Suppressor macrophage treated with lipopolysaccharide for 1 hour (primary cell): Measurements from ENCODE around the gene SLC4A11.
"Not testable (repeated sequence)": the region's sequence is repeated elsewhere in the genome, so short reads cannot be mapped to it uniquely, and the experiment has no call there.

Experiments used
- DNase-seq, 3 donors: peaks; one replicate each; pipeline ENCODE4 v3.0.0-alpha.2; 2020 to 2022

The SLC4A11 gene

DNA sequence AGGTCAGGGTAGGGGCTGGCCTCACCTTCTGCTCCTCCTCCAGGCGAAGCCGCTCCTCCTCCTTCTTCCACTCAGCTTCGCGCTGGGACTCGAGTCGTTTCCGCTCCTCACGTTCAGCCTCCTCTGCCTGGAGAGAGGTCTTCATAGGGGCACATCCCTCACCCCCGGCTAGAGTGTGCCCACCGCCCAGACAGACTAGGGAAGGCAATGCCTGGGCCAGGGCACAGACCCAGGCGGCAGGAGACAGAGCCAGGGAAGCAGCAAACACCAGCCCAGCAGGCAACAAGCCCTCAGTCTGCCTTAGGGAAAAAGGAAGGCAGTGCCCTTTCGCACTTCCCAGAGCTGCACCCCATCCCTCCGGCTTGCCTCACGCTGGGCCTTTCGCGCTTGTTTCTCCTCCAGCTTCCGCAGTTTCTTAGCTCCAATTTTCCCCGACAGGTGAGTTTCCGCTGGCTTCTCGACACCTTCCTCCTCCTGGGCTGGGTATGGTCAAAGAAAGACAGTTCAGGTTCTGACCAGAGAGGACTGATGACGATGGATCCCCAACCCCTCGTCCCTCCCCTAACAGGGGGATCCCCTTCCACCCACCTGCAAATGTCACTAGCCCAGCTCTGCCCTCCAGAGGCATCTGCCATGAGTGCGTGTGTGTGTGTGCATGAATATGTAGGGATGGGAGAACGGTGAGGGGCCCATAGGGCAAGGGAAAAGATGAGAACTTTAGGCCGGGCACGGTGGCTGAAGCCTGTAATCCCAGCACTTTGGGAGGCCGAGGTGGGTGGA lies 38.8 kb downstream of the SLC4A11 start:
- DNase-seq = no peak

- no peak for DNase-seq
Measured at GRCh38 chr20:3199206-3199605, 39.8 kb downstream of the SLC4A11 start.

DNA sequence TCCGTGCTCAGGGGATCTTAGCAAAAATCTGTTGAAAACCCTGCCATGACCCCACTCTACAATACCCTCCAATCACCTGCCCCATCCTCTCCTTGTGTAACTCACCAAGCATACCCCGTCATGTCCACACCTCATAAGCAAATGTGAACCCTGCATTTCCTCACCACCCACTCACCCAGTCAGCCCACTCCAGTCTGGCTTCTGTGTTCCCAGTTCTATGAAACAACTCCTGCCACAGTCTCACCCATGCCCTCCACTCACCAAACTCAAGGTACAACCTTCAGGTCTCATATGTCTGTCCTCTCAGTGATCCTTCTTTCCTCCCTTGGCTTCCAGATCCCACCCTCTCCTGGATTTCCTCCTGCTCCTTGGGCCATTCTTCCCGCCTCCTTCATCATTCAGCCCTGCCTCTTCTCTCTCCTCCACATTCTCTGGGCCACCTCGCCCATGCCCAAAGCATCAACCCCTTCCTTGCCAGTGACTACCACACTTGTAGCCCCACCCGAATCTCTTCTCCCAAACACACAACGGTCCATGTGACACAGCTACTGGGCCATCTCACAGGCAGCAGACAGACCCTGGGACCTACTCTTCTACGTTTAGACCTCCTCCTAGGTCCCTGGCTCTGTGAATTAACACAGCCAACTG lies 43.3 kb downstream of the SLC4A11 start:
- peak in 1 of 3 donors; percentile 29 for DNase-seq

GRCh38 chr20:3194617-3195280 lies 44.2 kb downstream of the SLC4A11 start:
- DNase-seq = no peak

DNA sequence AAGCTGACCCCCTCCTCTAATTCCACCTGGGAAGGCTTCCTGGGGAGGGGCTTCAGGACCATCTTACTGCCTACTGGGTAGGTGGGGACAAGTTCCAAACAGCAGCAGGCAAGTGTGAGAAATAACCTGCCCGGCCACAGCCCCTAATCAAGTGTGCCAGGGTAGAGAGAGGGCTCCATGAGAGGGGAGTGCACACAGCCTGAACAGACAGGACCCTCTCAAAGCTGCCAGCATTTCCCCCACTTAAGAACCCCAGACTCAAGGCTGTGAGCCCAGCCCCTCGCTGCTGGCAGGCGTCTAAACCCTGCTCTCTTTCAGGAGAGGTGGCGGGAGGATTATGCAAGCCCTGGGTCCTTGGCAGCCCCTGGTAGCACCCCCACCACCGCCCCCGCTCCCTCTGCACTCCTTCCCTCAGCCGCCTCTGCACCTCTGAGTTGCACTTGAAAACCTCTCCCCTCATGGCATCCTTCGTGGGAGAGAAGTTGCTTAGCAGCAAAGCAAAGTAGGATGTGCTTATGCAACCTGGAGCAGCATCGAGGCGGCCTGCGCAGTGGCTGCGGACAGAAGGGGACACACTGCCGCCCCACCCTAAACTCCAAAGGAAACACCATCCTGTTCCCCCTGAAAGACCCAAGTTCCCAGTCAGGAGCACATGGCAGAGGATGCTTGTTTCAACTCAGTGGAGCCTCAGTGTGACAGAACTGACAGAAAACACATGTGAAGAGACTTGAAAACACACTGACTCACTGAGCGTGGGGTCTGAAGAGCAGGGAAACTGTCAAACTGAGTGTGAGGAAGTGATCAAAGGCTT lies 45.0 kb downstream of the SLC4A11 start:
- no peak for DNase-seq

DNA sequence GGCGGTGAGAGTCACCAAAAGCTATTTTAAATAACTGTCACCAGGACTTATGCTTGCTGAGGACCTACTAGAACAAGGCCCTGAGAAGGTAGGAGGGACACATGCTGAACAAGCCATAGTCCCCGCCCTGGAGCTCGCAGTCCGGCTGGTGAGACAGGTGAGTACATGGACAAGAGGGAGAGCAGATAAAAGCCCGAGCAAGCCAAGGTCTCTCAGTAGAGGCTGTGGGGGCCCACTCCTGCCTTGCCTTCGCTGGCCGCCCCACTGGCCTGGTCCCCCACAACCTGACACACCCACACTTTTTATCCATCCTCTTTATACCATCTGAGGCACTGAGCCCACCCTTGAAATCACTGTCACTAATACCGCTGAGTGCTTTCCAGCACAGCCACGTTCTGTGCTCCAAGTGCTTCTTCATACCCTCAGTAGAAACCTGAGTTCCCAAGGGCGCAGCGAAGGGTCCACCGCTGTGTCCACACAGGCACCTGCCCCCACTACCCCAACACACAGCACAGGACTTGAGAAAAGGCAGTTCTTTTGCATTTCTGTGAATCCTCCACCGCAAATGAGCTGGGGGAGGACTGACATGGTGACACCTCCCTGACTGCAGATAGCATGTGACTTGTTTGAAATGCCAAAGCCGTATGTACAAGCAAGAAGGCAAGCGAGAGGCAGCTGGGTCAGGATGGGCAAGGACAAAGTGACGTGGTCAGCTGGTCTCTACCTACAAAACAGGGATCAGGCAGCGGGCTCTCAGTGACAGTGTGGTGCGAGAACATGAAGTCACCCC lies 46.6 kb downstream of the SLC4A11 start:
- DNase-seq = no peak

DNA sequence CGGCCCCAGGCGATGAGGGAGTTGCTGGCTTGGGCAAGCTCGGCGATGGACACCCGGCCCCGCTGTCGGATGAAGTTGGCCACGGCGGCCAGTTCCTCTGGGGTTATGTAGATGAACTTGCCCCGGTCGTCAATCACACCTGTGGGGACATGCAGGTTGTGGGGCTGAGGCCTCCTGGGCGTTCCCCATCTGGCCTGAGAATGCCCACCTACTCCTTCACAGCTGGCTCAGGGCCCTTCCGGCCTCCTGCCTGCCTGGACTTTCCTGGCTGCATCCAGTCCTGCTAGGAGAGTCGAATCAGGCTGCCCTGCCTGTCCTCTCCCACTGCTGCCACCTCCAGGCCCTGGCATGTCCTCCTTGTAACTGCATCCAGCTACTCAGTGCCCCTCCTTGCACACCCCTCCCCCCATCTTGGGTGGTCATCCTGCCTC lies 48.3 kb downstream of the SLC4A11 start:
- no peak for DNase-seq

GRCh38 chr20:3189561-3190131 lies 49.3 kb downstream of the SLC4A11 start:
- no peak for DNase-seq

DNA sequence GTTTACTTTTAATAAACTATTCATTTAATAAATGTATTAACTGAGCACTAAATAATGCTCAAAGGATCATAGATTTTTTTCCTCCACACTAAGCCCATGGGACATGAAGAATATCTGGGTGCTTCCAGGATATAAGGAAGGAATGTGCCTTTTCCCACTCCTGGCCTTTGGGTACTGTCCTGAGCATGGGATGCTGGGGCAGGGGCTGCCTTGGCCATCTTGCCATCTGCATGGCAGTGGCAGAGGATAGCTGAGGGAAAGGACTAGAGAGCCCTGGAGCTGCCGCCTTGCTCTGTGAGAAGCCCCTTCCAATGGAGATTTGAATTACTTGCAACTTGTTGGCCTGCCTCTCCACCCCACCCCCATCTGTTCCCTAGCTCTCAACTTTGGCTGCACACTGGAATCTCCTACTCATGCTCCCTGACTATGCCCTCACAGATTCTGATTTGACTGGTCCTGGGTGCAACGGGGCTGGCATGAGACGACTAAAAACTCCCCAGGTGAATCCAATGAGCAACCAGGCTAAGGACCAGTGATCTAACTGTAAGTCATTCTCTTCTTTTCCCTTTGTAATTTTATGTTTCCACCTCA lies 50.1 kb downstream of the SLC4A11 start:
- DNase-seq = no peak

DNA sequence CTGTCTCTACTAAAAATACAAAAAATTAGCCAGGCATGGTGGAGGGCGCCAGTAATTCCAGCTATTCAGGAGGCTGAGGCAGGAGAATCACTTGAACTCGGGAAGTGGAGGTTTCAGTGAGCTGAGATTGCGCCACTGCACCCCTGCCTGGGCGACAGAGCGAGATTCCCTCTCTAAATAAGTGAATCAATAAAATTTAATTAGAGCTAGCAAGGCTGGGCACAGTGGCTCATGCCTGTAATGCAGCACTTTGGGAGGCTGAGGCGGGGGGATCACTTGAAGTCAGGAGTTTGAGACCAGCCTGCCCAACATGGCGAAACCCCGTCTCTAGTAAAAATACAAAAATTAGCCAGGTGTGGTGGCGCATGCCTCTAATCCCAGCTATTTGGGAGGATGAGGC lies 51.1 kb downstream of the SLC4A11 start:
- DNase-seq = not testable (repeated sequence)

DNA sequence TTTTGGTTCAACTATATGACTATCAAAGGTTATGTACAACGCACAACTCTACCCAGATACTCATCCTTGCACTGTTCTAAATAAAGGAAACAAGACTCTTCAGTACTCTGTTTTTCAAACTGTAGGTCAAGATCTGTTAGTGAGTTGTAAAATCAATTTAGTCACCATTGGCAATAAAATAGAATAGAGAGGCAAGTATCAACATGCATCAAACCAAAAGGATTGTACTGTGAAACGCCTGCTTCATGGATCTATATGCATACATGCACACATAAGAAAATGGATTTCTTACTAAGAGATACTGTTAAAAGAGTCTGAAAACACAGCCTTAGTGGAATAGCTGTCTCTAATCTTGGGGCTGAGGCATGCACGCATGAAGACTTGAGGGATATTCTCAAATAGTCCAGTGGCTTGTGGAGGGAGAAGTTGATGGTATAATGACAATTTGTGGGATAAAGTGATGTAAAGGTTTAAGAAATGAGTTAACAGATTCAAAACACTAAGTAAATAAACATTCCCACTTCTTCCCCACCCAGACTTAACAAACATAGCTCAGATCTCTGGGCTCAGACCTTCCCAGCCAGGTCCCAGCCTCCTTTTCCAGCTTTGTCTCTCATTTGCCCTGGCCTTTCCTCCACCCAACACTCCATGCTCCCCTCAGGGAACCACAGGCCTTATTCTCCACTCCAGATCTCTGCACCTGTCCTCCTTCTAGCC lies 54.9 kb downstream of the SLC4A11 start:
- DNase-seq = no peak

- DNase-seq = not testable (repeated sequence)
Measured at GRCh38 chr20:3182429-3182828, 56.6 kb downstream of the SLC4A11 start.

GRCh38 chr20:3181270-3181669 lies 57.7 kb downstream of the SLC4A11 start:
- DNase-seq = no peak

DNA sequence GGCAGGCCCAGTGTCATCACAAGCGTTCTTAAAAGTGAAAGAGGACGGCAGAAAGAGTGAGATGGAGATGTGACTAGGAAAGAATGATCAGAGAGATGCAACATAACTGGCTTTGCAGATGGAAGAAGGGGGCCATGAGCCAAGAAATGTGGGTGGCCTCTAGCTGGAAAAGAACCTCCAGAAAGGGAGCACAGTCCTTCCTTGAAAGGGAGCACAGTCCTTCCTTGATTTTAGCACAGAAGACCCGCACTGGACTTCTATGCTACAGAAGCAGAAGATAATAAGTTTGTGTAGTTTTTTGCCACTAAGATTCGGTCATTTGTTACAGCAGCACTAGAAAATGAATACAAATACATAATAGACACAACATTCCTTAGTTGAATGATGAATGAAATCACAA lies 58.7 kb downstream of the SLC4A11 start:
- DNase-seq = no peak

- DNase-seq = peak; percentile 33 to 53 (median 49)
Measured at GRCh38 chr20:3177746-3178485, 61.1 kb downstream of the SLC4A11 start.
